GM18505 (cell line): Measurements from ENCODE around the gene CRYBB1.

Source experiments
- ATAC-seq: cut with Tn5 transposase; IDR thresholded peaks from one replicate; pipeline ENCODE4 v1.9.1; 2021; ENCODE audit not compliant: unreplicated experiment
- POLR2A ChIP-seq: IDR thresholded peaks from 4 replicates; pipeline ENCODE4 v1.6.1; 2011; ENCODE audit warnings: borderline replicate concordance; ENCODE audit not compliant: insufficient read depth, insufficient read length; ENCODE audit errors: extremely low read depth

CRYBB1 gene

GRCh38 chr22:26587991-26588613 is 29.7 kb downstream of the CRYBB1 start:
- ATAC-seq, result no peak
- no peak for TF ChIP-seq POLR2A

GRCh38 chr22:26586556-26587325 is 31.1 kb downstream of the CRYBB1 start:
- no peak for TF ChIP-seq POLR2A
- no peak for ATAC-seq

- no peak for ATAC-seq
Observed at GRCh38 chr22:26585104-26585790, 32.6 kb downstream of the CRYBB1 start.

DNA sequence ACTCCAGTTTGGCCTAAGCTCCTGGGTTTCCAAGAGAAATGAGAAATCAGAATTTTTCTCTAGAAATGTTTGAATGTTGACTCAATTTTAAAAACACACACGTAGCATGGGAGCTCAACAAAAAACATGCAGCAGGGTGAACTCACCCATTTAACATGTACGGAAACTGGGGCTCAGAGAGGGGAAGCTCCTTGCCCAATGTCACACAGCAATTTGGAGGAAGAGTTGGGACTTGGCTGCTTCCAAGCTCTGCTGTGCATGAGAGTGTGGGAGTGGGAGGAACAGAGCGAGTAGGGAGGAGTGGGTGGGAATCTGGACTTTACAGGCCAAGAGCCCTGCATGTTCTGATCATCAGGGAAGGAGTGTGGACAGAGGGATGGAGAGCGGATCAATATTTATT is 33.8 kb downstream of the CRYBB1 start:
- TF ChIP-seq POLR2A, result no peak
- ATAC-seq, result no peak

More at GRCh38 chr22:26585104-26585790, 32.6 kb downstream of the CRYBB1 start:
- TF ChIP-seq POLR2A, result no peak

DNA sequence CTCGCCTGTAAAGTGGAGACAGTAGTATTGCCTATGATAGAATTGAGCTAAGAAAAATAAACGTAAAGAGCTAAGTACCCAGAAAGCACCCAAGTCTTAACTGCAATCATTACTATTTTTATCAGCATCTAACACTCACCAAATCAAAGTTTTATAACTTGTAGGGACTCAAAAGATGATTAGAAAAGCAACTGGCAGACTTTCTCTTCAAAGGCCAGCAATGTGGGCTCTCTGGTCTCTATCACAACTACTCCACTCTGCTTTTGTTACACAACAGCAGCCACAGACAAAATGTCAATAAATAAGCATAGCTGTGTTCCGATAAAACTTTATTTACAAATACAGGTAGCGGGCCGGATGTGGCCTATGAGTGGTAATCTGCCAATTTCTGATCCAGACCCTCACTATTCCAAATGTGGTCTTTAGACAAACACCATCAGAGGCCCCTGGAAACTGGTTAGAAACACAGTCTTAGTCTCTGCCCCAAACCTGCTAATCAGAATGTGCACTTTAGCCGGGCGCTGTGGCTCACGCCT is 36.1 kb downstream of the CRYBB1 start:
- TF ChIP-seq POLR2A, result no peak
- ATAC-seq, result no peak

GRCh38 chr22:26581026-26581425 is 36.8 kb downstream of the CRYBB1 start:
- no peak for TF ChIP-seq POLR2A

GRCh38 chr22:26580240-26580962 is 37.4 kb downstream of the CRYBB1 start:
- ATAC-seq, result no peak
- no peak for TF ChIP-seq POLR2A

More at GRCh38 chr22:26581026-26581425, 36.8 kb downstream of the CRYBB1 start:
- no peak for ATAC-seq

GRCh38 chr22:26579331-26579886 is 38.4 kb downstream of the CRYBB1 start:
- ATAC-seq, result no peak
- TF ChIP-seq POLR2A, result no peak

DNA sequence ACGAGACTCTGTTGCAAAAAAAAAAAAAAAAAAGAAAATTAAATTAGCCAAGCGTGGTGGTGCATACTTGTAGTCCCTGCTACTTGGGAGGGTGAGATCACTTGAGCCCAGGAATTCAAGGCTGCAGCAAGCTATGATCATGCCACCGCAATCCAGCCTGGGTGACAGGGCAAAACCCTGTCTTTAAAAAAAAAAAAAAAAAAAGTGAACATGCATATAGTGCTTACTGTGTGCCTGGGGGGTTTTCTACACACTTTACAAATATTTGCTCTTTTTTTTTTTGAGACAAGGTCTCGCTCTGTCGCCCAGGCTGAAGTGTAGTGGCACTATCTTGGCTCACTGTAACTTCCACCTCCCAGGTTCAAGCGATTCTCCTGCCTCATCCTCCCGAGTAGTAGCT is 40.7 kb downstream of the CRYBB1 start:
- no peak for TF ChIP-seq POLR2A
- no peak for ATAC-seq

- TF ChIP-seq POLR2A, result no peak
- ATAC-seq, result no peak
Observed at GRCh38 chr22:26576026-26576680, 41.7 kb downstream of the CRYBB1 start.

GRCh38 chr22:26574001-26574723 is 43.7 kb downstream of the CRYBB1 start:
- TF ChIP-seq POLR2A, result no peak
- no peak for ATAC-seq

- TF ChIP-seq POLR2A, result no peak
- no peak for ATAC-seq
Observed at GRCh38 chr22:26573026-26573662, 44.7 kb downstream of the CRYBB1 start.
